Esophagus muscularis mucosa (tissue), 3 donors: ENCODE results near the gene TRRAP.

Source experiments
- POLR2AphosphoS5 ChIP-seq, 2 donors: sonication (generic); formaldehyde crosslinking; IDR thresholded peaks; one replicate each; pipeline ENCODE4 v1.6.1; 2017; ENCODE audit warnings: antibody characterized with exemption in 2 of 2
- TF ChIP-seq, protein P1 (sequence below), 3 experiments: fragments of 200-600 bp in 2 of 3; fragments of 450-650 bp in 1 of 3; sonication (generic) in 2 of 3; IDR thresholded peaks; one replicate each; pipeline ENCODE4 v1.5.1; 2017 to 2019; ENCODE audit warnings: antibody characterized with exemption in 3 of 3, mild to moderate bottlenecking in 2 of 3, moderate library complexity in 1 of 3

GRCh38 chr7:98868450-98868849 is 9.9 kb upstream of the TRRAP start:
- TF ChIP-seq, protein P1, sequence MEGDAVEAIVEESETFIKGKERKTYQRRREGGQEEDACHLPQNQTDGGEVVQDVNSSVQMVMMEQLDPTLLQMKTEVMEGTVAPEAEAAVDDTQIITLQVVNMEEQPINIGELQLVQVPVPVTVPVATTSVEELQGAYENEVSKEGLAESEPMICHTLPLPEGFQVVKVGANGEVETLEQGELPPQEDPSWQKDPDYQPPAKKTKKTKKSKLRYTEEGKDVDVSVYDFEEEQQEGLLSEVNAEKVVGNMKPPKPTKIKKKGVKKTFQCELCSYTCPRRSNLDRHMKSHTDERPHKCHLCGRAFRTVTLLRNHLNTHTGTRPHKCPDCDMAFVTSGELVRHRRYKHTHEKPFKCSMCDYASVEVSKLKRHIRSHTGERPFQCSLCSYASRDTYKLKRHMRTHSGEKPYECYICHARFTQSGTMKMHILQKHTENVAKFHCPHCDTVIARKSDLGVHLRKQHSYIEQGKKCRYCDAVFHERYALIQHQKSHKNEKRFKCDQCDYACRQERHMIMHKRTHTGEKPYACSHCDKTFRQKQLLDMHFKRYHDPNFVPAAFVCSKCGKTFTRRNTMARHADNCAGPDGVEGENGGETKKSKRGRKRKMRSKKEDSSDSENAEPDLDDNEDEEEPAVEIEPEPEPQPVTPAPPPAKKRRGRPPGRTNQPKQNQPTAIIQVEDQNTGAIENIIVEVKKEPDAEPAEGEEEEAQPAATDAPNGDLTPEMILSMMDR (IDR thresholded peaks at IDR 0.05) = no peak
- no peak for TF ChIP-seq POLR2AphosphoS5 (IDR thresholded peaks at IDR 0.05)
